AG08396 (cell line): ENCODE data around the gene LRRC8D.
"Not testable (repeated sequence)": the region's sequence is repeated elsewhere in the genome, so short reads cannot be mapped to it uniquely, and the experiment has no call there.

Source experiments
- DNase-seq: peaks from one replicate; pipeline ENCODE4 v3.0.0; 2012; ENCODE audit warnings: low spot score, mixed read lengths

LRRC8D gene

DNA sequence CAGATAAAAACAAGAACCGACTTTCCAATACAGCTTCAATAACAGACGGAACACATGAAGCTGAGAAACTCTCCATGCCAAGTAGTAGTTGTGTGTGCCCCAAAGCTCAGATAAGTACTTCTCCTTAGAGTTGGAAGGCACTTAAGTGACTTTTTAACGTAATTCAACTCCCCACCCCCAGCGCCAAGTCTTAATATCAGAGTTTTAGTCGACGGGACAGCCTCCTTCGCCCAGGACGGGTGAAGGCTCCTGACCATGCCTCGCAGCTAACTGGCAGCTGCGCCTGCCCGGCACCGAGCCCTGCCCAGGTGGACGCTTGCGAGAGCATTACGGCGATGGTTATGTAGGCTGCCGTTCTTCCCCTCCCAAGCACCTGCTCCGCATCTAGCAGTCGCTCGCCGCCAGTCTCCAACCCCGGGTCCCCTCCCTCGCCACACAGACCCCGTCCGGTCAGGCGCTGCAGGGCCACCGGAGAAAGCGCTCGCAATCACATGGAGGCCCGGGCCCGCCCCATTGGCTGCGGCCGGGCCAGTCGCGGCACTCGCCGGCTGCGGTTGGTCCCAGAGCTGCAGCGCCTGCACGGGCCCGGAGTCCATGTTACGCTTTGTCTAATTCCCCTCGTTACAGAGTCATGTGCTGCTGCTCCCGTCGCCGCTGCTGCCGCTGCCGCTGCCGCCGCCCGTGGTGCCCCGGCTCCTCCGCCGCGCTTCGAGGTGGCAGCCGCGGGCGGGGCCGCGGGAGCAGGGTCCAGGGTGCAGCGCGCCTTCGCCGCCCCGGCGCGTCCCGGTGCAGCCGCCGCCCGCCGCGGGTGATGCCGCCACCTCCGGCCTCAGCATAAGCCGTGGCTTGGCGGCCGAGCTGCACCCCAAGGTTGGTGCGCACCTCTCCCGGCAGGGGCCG is at the start of gene LRRC8D:
Gene LRRC8D, plus strand, starts transcription at position 611 of the 900 bp plus-strand sequence. CDS start 112,037 bp downstream, outside the sequence.
- DNase-seq = peak; percentile 93

- no peak for DNase-seq
These were observed 48.8 kb upstream of the LRRC8D start for GRCh38 chr1:89771991-89772560.

DNA sequence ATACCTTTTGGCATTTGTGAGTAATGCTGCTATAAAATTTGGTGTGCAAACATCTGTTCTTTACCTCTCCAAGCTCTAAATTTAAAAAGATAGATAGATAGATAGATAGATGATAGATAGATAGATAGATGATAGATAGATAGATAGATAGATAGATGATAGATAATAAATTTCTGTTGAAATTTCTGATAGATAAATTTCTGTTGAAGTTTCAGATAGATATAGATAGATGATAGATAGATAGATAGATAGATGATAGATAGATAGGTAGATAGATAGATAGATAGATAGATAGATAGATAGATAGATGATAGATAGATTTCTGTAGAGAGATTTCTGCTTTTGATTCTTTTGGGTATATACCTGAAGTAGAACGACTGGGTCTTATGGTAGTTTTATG is 44.7 kb upstream of the LRRC8D start:
- not testable (repeated sequence) for DNase-seq

- not testable (repeated sequence) for DNase-seq
These were observed 43.6 kb upstream of the LRRC8D start for GRCh38 chr1:89777271-89777670.

DNA sequence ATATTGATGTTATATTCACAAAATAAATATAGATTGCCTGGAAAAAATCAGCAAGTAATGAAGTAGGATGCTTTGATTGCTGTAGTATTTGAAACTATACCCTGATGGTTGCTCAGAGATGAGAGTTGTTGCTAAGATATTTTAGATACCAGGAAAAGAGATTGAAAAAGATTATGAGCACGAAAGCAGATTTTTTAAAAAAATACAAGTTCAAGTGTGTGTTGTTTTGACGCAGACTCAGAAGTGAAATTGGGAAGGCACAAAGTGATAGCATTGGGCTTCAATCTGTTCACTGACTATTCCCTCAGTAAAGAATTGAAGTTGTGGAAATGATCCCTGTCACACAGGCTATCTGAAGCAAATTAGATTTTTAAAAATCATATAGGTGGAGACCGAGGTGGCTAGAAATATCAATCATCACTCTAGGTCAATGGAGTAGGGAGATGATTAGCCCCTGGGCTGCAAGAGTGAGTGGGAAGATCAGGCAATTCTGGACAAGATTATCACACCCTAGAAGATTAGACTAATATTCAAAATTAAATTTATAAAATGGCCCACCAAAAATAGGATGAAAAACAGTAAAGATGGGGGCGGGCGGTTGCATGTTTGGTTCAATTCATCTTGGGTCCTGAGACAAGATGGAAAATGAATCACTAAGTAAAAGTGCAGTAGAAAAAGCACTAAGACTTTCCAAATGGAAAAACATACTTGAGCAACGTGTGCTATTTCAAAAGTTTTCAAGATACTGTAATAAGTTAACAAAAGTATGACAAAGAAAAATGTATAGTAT is 41.5 kb upstream of the LRRC8D start:
- DNase-seq = no peak

GRCh38 chr1:89780721-89781120 is 40.1 kb upstream of the LRRC8D start:
- peak; percentile 36 for DNase-seq

- no peak for DNase-seq
These were observed 39.2 kb upstream of the LRRC8D start for GRCh38 chr1:89781494-89782126.

GRCh38 chr1:89786628-89787214 is 34.1 kb upstream of the LRRC8D start:
- no peak for DNase-seq

DNA sequence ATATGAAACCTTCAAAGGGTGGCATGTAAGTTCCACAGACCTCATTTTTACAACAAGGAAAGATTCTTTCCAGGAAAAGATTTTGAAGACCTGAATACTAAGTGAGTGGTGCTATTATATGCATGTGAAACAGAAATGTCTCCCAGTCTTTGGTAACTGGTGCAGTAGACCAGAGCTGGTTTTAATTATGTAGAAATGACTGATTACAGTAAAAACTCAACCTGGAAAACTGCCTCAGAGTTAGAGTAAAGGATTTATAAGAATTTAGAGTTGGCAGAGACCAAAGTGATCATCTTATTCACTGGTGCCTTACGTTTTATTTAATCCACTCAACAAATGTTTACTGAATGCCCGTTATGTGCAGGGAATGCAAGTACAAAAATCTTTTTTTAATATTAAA is 30.2 kb upstream of the LRRC8D start:
- no peak for DNase-seq

DNA sequence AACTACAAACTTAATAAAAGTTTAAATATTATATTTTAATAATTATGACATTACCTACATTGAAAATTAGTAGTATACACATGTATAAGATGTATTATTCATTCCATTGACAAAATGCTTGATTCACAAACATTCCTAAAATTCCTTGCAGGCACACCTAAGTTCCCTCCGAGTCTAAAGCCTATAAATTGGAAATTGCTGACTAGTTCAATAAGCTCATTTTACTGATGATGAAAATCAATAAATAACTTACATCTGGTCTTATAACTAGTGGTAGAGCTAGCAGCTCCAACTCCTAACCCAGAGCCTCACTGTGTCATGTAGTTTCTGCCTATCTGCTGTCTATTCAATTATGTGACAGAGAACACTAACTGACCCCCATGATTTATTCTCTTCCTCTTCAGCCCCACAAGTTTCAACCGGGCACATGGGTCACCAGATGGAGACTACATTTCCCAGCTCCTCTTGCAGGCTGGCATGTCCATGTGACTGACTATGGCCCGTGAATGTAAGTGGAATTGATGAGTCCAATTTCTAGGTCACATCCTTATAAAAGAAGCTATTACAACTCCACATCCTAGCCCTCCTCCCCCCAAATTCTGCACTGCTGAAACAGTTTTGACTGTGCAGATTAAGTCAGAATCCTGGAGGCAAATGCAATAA is 29.6 kb upstream of the LRRC8D start:
- no peak for DNase-seq

DNA sequence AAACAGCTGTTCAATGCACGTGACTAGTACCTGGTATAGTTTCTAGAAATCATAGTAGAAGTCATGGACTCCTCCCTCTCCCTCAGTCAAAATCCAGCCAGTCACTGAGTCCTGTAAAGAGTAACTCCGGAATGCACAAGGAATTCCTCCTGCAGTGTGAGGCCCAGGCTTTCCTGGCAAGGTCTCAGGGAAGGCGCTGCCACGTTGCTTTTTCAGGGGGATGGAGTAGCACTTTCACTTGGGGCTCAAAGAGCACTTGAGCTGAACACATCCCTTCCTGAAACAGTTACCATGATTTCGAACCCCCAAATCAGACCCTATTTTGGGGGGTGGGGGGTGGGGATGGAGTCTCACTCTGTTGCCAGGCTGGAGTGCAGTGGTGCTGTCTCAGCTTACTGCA is 26.4 kb upstream of the LRRC8D start:
- DNase-seq = peak; percentile 45

- DNase-seq = not testable (repeated sequence)
These were observed 25.3 kb upstream of the LRRC8D start for GRCh38 chr1:89795571-89795970.

GRCh38 chr1:89797876-89798275 is 23.0 kb upstream of the LRRC8D start:
- not testable (repeated sequence) for DNase-seq

- DNase-seq = no peak
These were observed 21.3 kb upstream of the LRRC8D start for GRCh38 chr1:89799495-89799894.

DNA sequence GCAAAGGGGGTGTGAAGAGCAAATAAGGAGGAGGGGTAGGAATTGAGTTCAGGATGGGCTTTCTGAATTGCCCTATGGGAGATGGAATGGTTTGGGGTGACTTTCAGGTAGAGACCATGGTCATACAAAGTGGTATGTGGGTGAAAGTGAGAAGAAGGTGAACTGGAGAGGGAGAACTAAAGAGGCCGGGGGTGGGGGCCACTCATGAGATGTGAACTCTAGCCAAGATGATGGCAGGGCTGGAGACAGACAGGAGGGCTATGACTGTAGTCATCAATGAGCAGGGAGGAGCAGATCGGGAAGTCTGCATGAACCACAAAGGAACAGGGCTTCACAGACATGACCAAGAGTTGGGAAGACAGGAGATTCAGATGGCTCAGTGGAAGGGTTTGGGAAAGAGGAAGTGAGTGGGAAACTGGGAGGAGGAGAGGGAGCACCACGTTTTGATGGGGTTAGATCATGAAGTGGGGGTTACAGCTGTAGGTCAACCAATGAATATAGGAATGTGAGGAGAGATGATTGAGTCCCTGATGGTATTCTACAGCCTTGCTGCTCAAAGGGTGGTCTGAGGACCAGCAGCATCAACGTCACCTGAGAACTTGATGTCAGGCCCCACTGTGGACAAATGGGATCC is 20.7 kb upstream of the LRRC8D start:
- DNase-seq = no peak

DNA sequence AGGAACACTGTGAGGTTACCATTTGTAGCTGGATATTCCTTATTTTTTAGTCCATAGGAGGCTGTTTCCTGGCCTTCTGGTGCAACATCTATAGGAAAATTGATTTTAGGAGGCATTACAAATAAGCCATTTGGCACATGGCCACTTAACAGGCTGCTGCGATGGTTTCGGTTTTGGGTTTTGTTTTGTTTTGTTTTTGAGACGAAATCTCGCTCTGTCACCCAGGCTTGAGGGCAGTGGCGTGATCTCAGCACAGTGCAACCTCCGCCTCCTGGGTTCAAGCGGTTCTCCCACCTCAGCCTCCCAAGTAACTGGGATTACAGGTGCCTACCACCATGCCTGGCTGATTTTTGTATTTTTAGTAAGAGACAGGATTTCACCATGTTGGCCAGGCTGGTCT is 20.1 kb upstream of the LRRC8D start:
- no peak for DNase-seq

- no peak for DNase-seq
These were observed 18.8 kb upstream of the LRRC8D start for GRCh38 chr1:89802051-89802450.

GRCh38 chr1:89802841-89803240 is 18.0 kb upstream of the LRRC8D start:
- no peak for DNase-seq

DNA sequence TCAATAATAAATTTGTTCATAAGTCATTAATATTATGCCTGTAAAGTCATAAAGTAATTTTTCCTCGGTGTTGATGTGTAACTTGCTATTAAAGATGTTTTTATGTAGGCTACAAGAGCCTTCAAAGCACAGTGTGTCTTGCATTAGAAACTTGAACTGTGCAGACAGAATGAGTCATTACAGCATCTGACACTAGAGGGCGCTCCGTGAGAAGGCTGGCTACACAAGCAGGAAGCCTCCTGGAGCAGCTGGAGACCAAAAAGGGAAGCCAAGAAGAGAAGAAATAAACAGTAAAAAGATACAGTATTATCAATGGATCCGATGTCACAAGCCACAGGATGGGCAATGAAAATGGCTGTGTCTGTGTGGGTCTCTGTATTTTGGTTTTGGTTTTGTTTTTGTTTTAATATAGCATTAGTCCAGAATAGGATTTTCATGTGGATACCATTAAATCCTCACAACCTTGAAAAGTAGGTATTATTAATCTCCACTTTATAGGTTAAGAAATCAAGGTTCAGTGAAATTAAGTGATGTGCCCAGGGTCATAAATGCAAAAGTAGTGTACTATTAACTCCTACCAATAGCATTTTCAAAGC is 16.1 kb upstream of the LRRC8D start:
- DNase-seq = peak; percentile 84

DNA sequence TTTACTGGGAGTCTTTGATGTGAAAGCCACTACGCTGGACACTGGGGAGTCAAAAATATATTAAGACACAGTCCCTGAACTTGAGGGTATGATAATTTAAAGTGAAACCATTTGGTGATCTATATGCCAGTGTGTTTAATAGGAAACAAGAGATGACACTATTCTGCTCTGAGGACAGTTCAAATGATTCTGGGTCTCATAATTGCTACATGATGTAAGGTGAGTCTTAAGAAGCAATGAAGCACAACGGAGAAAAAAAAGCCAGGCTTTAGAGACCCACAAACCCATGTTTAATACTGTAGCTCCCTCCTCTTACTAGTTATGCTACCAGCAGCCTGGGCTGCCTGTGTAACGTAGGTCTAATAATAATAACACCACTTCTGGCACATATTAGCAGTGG is 14.2 kb upstream of the LRRC8D start:
- DNase-seq = no peak
